ENCODE data around the gene SYNE4. TPM values are rescaled to one million over a fixed set of nuclear protein-coding genes. Genes with fewer than 3 reads are reported as not detected.
"Not testable (repeated sequence)": the region's sequence is repeated elsewhere in the genome, so short reads cannot be mapped to it uniquely, and the experiment has no call there.

The SYNE4 gene
- total and polyA plus RNA-seq, 2 donors (not counting 3 experiments of a cell fraction or from before 2014, with no cell fraction given) = 0.46 to 0.62 TPM

- FAIRE-seq = no peak
Observed at GRCh38 chr19:36041831-36042230, 33.2 kb upstream of the SYNE4 start.

GRCh38 chr19:36041092-36041491 lies 32.5 kb upstream of the SYNE4 start:
- H3K4me3 ChIP-seq (replicated peaks in 1 of 3; ENCODE audit: insufficient read depth in 1 of 3, low read depth in 1 of 3, low read length in 3 of 3); H4K20me1 ChIP-seq (replicated peaks; ENCODE audit: control insufficient read depth, extremely low read depth, insufficient read depth, low read length); intact Hi-C loops (cut with micrococcal nuclease); H3K9me3 ChIP-seq (replicated peaks; ENCODE audit: control insufficient read depth, insufficient read depth, low read length); DNase-seq (ENCODE audit: low read depth, low spot score); H3K36me3 ChIP-seq (ENCODE audit: control insufficient read depth in 2 of 2, extremely low read depth in 1 of 2, insufficient read depth in 2 of 2, low read length in 2 of 2); POLR2A ChIA-PET; H2AFZ ChIP-seq (ENCODE audit: low read depth, low read length); CTCF ChIA-PET; BruUV-seq (replicated peaks); H3K27me3 ChIP-seq (ENCODE audit: control insufficient read depth in 2 of 2, insufficient read depth in 2 of 2, low read length in 2 of 2); H3K27ac ChIP-seq (ENCODE audit: insufficient read depth, low read depth, low read length); H3K9me1 ChIP-seq (replicated peaks; ENCODE audit: control insufficient read depth, extremely low read depth, insufficient read depth, low read length); H3K4me2 ChIP-seq (ENCODE audit: insufficient read depth, low read length); dilution Hi-C loops (cut with MboI; ENCODE audit: extremely low pct_ligation_motif_present, low sequenced_read_pairs); H3K9ac ChIP-seq (replicated peaks; ENCODE audit: extremely low read depth, insufficient read depth, low read length); FAIRE-seq; H3K4me1 ChIP-seq (ENCODE audit: control insufficient read depth, extremely low read depth, insufficient read depth, low read length); H3K79me2 ChIP-seq (ENCODE audit: control insufficient read depth, insufficient read depth, low read length): not testable (repeated sequence)

More at GRCh38 chr19:36041831-36042230, 33.2 kb upstream of the SYNE4 start:
- no peaks in the 10 kb centered on the region for H3K36me3 ChIP-seq (ENCODE audit: control insufficient read depth in 2 of 2, extremely low read depth in 1 of 2, insufficient read depth in 2 of 2, low read length in 2 of 2)
- H3K9me3 ChIP-seq (replicated peaks; ENCODE audit: control insufficient read depth, insufficient read depth, low read length) = no peaks in the 10 kb centered on the region
- intact Hi-C loops (cut with micrococcal nuclease) (no loop called here), dilution Hi-C loops (cut with MboI; ENCODE audit: extremely low pct_ligation_motif_present, low sequenced_read_pairs) (no loop called here)
- peak; percentile 10 for DNase-seq (ENCODE audit: low read depth, low spot score)
- H3K27ac ChIP-seq (ENCODE audit: insufficient read depth, low read depth, low read length) = no peak overlapping the region
- H2AFZ ChIP-seq (ENCODE audit: low read depth, low read length) = no peak overlapping the region
- CTCF ChIA-PET = interaction anchor here (0.7 kb wide), 1 partner anchor 535 kb away, joined by 3 read pairs; no protein-coding TSS in a partner anchor
- BruUV-seq (replicated peaks) = no TSS peak
- POLR2A ChIA-PET = no interaction called here
- no peaks in the 10 kb centered on the region for H3K4me1 ChIP-seq (ENCODE audit: control insufficient read depth, extremely low read depth, insufficient read depth, low read length)
- no peak overlapping the region for H3K9ac ChIP-seq (replicated peaks; ENCODE audit: extremely low read depth, insufficient read depth, low read length)
- H3K9me1 ChIP-seq (replicated peaks; ENCODE audit: control insufficient read depth, extremely low read depth, insufficient read depth, low read length) = no peaks in the 10 kb centered on the region
- H3K79me2 ChIP-seq (ENCODE audit: control insufficient read depth, insufficient read depth, low read length) = no peaks in the 10 kb centered on the region
- H4K20me1 ChIP-seq (replicated peaks; ENCODE audit: control insufficient read depth, extremely low read depth, insufficient read depth, low read length) = no peaks in the 10 kb centered on the region
- no peak overlapping the region for H3K4me3 ChIP-seq (replicated peaks in 1 of 3; ENCODE audit: insufficient read depth in 1 of 3, low read depth in 1 of 3, low read length in 3 of 3)
- TF ChIP-seq MAX (IDR thresholded peaks at IDR 0.05; ENCODE audit: insufficient read depth, insufficient read length) = no peak
- no peak for TF ChIP-seq POLR2AphosphoS5 (IDR thresholded peaks at IDR 0.05; ENCODE audit: insufficient read depth, low read depth, low read length)
- TF ChIP-seq EZH2 (IDR thresholded peaks at IDR 0.05; ENCODE audit: borderline replicate concordance, low read depth, low read length, severe bottlenecking) = no peak
- no peak for TF ChIP-seq CTCF (IDR thresholded peaks at IDR 0.05; ENCODE audit: extremely low read depth in 1 of 2, insufficient read depth in 1 of 2, low read depth in 1 of 2, low read length in 2 of 2)
- TF ChIP-seq GATA2 (IDR thresholded peaks at IDR 0.05; ENCODE audit: insufficient read depth, insufficient read length, low read depth, low read length) = no peak
- no peak for TF ChIP-seq MYC (IDR thresholded peaks at IDR 0.05; ENCODE audit: low read depth, low read length)
- TF ChIP-seq POLR2A (IDR thresholded peaks at IDR 0.05; ENCODE audit: low read depth, low read length) = no peak
- no peak for TF ChIP-seq JUN (IDR thresholded peaks at IDR 0.05; ENCODE audit: borderline replicate concordance, insufficient read depth, insufficient read length, low read depth)
- TF ChIP-seq FOS (IDR thresholded peaks at IDR 0.05; ENCODE audit: borderline replicate concordance, insufficient read depth, low read length) = no peak
- no peaks in the 10 kb centered on the region for H3K27me3 ChIP-seq (ENCODE audit: control insufficient read depth in 2 of 2, insufficient read depth in 2 of 2, low read length in 2 of 2)
- H3K4me2 ChIP-seq (ENCODE audit: insufficient read depth, low read length) = no peak overlapping the region

Measured in endothelial cell of umbilical vein (primary cell).